PFSK-1 (cell line): ENCODE measurements around the gene MUC20.

Source experiments
- TAF1 ChIP-seq: IDR thresholded peaks from 2 replicates; pipeline ENCODE4 v1.6.1; 2012; ENCODE audit warnings: low read length, control low read depth, borderline replicate concordance; ENCODE audit not compliant: insufficient read depth
- TF ChIP-seq, protein P1 (sequence below), 2 experiments: IDR thresholded peaks; 2 replicates each; pipeline versions ENCODE4 v1.6.1 to v1.8.0; 2011 to 2012; ENCODE audit warnings: low read depth in 2 of 2, low read length in 2 of 2, control low read depth in 1 of 2, inconsistent platforms in 1 of 2, mild to moderate bottlenecking in 1 of 2, moderate library complexity in 1 of 2; ENCODE audit not compliant: insufficient read depth in 1 of 2

DNA sequence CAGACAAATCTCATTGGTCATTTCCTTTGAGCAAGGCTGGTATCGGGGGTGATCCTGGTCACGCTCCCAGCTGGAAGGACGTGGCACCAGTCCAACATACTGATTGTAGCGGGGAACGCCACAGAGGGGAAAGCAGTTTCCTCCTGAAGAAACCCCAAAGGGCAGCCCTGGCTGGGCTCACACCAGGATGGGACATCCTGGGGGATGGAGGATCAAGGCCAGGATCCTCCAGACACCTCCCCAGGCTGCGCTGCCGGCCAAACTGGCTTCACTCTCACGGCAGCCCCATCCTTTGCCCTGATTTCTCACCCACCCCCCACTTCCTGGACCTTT is 36.6 kb downstream of the MUC20 start:
- TF ChIP-seq, protein P1, sequence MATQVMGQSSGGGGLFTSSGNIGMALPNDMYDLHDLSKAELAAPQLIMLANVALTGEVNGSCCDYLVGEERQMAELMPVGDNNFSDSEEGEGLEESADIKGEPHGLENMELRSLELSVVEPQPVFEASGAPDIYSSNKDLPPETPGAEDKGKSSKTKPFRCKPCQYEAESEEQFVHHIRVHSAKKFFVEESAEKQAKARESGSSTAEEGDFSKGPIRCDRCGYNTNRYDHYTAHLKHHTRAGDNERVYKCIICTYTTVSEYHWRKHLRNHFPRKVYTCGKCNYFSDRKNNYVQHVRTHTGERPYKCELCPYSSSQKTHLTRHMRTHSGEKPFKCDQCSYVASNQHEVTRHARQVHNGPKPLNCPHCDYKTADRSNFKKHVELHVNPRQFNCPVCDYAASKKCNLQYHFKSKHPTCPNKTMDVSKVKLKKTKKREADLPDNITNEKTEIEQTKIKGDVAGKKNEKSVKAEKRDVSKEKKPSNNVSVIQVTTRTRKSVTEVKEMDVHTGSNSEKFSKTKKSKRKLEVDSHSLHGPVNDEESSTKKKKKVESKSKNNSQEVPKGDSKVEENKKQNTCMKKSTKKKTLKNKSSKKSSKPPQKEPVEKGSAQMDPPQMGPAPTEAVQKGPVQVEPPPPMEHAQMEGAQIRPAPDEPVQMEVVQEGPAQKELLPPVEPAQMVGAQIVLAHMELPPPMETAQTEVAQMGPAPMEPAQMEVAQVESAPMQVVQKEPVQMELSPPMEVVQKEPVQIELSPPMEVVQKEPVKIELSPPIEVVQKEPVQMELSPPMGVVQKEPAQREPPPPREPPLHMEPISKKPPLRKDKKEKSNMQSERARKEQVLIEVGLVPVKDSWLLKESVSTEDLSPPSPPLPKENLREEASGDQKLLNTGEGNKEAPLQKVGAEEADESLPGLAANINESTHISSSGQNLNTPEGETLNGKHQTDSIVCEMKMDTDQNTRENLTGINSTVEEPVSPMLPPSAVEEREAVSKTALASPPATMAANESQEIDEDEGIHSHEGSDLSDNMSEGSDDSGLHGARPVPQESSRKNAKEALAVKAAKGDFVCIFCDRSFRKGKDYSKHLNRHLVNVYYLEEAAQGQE (IDR thresholded peaks at IDR 0.05; ENCODE audit: insufficient read depth in 1 of 2, low read depth in 2 of 2, low read length in 2 of 2): no peak
- no peak for TF ChIP-seq TAF1
